Stimulated activated CD4-positive, alpha-beta T cell treated with anti-CD3 and anti-CD28 coated beads, Interleukin-12 subunit alpha, Interleukin-12 subunit beta, amount 100 ng/mL, for 48 hours (primary cell): ENCODE results near the gene PPP1R37.

Experiments used
- DNase-seq, 3 donors: peaks; one replicate each; pipeline ENCODE4 v3.0.0-alpha.2; 2020; ENCODE audit warnings: low read depth in 2 of 3, low spot score in 1 of 3

The PPP1R37 gene

DNA sequence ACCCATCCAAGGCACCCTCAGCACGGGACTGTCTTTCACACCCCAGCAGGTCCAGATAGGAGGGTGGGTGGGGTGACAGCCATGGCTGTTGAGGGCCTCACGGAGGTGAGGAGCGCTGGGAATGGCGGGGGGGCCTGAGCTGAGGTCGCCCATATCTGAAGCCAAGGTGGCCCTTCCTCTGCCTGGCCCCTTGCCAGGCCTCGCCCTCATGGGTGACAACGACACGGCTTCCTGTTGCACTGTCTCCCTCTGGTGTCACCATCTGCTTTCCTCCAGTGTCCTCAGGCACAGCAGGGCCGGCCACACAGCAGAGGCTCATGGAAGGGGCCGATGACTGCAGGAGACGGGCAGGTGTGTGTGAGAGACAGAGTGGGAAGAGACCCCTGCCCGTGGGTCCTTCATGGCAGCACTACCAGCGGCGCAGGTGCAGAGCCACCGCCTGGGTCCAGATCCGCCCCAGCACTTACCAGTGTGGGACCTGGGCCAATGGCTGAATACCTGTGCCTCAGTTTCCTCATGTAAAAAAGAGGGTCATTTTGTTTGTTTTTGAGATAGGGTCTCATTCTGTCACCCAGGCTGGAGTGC lies 75.9 kb downstream of the PPP1R37 start:
- DNase-seq = no peak

DNA sequence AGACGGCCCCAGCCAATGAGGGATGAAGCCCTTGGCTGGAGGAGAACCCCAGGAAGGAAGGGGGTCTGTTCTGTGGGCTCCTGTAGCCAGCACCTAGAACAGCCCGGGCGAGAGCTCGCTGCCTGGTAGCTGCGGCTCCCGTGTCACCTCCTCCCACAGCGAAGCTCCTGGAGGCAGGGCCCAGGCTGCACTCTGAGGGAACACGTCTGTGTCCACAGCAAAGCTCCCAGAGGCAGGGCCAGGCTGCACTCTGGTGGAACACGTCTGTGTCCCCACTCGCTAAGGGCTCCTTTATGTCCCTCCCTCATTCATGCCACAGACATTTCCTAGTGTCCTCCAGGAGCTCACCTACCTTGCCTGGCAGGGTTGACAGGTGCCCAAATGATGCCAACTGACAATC lies 76.6 kb downstream of the PPP1R37 start:
- DNase-seq = no peak

DNA sequence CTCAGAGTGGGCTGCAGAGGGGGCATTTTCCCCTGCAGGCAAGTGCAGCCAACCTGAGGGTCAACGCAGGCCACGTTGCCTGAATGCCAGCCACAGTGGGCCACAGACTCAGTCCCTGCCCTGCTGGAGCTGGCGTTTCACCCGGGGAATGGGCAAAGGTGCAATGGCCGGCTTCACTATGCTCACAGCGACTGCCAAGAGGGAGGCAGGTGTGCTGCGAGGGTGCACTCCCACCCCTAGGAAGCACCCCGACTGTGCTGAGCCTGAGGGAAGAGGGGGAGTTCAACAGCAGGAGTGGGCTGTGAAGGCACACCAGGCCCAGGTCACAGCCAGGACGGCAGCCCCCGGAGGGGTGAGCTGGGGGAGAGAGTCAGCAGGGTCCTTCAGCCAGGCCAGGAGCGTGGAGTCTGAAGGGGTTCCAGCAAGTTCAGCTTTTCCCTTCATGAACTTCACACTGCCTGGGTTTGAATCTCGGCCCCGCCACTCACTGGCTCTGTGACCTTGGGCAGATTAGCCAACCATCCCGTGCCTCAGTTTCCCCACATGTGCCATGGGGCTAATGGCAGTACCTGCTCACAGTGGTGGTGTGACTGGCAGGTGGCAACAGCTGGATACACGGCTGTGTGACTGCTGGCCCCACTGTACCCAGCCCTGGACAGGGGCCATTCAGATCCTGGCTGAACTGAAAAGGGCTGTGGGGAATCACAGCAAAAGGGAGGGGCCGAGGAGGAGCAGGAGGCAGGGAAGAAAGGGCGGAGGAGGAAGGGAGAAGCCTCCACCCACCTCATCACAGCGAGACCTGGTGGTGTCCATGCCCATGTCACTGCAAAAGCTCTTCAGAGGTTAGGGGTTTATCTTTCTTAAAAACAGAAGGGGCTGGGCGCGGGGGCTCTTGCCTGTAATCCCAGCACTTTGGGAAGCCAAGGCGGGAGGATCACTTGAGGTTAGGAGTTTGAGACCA lies 77.4 kb downstream of the PPP1R37 start:
- DNase-seq = no peak

DNA sequence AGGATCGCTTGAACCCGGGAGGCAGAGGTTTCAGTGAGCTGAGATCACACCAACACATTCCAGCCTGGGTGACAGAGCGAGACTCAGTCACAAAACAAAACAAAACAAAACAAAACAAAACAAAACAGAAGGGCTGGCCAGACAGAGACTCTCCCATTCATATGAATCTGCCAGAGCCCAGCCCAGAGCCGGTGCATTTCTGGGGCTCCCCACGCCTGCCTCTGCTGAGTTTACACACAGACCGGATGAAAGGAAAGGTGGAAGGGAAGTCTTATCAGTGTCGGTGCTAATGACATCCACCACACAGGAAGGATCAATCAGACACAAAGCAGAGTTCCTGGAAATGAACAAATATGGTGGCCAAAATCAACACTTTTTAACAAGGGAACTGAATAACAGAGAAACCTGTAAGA lies 78.2 kb downstream of the PPP1R37 start:
- DNase-seq = no peak

DNA sequence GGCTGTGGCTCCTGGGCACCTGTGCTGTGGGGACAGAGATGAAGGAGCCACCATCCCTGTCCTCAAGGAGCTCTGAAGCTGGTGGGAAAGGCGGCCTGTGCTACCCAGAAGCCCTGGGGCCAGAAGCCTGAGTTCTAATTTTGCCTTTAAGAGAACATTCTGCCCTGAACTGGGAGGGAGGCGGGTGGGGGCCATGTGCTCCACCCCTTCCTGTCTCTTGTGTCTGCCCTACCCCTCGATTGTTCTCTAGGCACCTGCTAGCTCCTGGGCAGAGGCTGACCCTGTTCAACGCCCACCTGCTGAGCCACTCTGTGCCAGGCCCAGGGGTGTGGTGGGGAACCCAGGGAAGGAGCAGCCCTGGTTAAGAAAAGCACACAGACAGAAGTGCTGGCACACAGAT lies 79.2 kb downstream of the PPP1R37 start:
- DNase-seq = no peak

DNA sequence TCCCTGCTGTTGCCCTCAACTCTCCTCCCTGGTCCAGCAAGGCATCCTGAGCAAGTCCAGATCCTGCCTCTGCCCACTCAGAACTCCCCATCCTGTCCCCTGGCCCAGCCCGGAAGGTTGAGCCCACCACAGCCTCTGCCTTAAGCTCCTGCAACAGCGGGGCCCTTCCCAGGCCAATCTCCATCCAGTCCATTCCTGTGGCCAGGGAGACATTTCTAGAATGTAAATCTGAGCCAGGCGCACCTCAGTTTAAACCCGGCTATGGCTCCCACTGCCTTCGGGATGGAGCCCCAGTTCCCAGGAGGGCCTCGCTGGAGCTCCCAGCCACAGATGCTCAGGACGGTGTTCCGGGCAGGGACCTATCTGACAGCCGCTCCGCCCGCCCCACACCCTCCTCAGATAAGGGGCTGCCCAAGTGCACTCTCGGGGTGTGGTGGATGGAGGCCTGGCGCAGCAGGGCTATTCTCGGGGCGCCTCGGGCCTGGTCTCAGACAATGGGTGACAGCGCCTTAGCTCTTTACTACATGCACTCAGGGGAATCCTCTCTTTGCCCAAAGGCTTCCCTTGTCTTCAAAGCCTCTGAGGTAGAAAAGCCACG lies 79.7 kb downstream of the PPP1R37 start:
- no peak for DNase-seq

DNA sequence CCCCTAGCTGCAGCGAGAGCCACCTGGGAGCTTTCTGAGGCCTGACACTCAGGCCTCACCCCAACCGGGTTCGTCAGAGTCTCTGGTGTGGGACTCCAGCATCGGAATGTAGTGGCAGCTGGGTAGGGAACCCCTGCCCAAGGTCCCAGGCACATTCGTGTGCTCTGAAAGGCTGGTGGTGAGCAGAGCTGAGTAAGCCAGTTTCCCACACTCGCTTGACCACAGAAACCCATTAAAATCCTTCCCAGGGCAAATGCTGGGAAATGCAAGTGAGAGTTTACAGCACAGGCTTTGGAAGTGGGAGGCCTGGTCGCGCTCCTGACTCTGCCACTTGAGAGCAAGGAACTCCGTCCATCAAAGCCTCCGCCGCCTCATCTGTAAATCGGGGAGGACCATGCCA lies 80.8 kb downstream of the PPP1R37 start:
- DNase-seq = no peak

DNA sequence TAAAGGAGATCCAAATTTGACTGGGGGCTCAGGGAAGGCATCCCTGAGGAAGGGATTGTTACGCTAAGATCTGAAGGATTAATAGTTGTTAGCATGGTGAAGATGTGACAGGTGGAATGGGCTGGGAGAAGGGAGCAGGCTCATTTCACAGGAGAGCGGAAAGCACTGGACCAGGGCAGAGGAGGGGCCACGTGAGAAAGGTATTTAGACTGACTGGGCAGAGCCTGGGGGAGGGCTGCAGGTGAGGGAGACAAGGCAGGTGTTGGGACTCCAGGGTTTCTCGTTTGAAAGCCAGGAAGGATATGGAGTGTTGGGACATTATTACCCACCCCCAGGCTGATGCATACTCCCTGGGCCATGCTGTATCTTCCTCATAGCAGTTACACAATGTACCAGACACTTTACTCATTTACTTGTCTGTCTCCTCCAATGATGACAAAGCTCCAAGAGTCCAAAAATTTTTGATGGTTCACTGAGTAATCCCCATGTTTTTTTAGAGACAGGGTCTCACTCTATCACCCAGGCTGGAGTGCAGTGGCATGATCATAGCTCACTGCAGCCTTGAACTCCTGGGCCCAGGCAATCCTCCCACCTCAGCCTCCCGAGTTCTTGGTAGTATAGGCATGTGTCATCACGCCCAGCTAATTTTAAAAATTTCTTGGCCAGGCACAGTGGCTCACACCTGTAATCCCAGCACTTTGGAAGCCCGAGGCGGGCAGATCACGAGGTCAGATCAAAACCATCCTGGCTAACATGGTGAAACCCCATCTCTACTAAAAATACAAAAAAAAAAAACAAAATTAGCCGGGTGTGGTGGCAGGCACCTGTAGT lies 82.8 kb downstream of the PPP1R37 start:
- no peak for DNase-seq

DNA sequence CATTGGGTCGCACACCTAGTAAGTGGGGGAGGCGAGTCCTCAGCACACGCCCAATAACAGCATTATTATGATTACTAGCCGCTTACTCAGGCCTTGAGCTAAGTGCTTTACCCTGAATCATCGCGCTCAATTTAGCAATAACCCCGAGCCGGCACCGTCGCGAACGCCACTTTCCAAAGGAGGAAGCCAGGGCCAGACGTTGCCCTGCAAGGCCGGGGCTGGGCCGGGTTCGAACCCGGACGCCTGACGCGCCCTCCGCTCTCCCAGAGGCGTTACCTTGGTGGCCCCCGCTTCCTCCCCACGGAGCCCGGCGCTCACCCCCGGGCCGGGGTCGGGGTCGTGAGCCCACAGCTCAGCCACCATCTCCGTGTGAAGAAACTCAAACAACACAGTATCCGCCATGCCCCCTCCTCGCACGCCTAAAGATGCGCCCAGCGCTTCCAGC lies 84.9 kb downstream of the PPP1R37 start, which contains the start of gene TRAPPC6A:
TSS of gene TRAPPC6A (minus strand) at position 421 of the 445 bp plus-strand sequence. CDS start at position 402, 19 bp downstream.
- DNase-seq = no peak

DNA sequence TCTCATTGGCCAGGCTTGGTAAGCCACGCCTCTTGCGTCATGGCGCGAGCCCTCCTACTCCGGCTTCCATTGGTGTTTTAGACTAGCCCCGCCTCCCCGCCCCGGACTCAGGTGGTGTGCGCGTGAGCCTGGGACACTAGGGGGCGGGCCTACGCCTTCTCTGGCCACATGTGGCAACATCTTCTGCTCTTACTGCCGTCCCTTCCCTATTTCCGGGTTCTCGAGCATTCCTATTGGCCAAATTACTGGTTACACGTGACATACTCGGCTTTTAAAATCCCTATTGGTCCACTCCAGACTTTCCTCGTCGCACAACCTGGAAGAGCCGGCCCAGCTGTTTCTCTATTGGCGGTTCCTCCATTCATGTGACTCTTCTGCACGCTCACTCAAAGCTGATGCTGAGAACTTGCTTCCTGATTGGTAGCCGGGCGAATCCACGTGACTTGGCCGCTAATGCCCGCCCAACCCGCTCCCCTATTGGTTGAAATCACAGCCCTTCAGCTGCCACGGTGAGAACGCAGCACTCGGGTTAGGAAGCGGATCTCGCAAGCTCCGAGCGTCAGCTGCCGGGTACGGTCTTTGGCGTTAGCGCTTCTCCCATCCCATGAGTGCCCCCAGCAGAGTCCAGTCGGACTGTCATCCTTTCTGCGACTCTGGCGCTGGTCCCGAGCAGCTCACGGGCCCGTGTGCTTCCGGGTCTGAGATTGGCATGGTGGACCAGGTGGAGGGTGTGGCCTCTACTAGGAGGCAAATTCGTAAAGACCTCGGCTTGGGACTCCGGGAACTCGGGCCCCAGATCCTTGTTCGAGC lies 85.5 kb downstream of the PPP1R37 start, which contains the start of gene BLOC1S3:
TSS of gene BLOC1S3 (plus strand) at position 523 of the 810 bp plus-strand sequence. CDS start 513 bp downstream, outside the sequence.
- peak; percentile 97 to 100 (median 100) for DNase-seq

DNA sequence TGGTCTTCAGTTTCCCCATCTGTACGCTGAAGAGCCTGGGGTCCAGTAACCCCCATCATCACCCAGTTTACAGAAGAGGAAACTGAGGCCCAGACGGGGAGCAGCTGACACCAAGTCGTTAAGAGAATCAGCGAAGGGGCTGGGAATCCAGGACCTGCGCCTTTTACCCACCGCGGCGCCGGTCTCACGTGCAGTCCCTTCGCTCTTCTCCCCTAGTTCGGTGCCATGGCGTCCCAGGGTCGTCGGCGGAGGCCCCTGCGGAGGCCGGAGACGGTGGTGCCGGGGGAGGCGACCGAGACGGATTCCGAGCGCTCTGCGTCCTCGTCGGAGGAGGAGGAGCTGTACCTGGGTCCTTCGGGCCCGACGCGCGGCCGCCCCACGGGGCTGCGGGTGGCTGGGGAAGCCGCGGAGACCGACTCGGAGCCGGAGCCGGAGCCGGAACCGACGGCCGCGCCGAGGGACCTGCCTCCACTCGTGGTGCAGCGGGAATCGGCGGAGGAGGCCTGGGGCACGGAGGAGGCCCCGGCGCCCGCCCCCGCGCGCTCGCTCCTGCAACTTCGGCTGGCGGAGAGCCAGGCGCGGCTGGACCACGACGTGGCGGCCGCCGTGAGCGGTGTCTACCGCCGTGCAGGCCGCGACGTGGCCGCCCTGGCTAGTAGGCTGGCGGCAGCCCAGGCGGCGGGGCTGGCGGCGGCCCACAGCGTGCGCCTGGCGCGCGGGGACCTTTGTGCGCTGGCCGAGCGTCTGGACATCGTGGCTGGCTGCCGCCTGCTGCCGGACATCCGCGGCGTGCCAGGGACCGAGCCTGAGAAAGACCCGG lies 86.3 kb downstream of the PPP1R37 start:
- DNase-seq = peak in 1 of 3 donors; percentile 33

DNA sequence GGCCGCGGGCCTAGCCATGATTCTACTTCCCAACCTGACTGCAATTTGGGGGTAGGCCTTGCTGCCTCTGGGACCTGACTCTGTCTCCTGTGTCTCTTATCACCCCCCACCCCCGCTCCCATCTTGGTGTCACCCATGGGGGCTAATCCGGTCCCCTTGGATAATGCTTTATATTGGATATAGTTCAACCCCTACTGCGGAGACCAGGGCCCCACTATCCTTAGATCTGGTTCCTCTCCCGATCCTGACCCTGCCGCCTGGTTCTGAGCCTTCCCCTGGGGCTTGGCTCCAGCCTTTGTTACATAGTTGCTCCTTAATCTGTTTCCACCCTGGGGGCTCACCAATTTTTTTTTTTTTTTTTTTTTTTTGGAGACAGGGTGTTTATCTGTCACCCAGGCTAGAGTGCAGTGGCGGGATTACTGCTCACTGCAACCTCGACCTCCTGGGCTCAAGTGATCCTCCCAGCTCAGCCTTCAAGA lies 87.0 kb downstream of the PPP1R37 start:
- DNase-seq = no peak

DNA sequence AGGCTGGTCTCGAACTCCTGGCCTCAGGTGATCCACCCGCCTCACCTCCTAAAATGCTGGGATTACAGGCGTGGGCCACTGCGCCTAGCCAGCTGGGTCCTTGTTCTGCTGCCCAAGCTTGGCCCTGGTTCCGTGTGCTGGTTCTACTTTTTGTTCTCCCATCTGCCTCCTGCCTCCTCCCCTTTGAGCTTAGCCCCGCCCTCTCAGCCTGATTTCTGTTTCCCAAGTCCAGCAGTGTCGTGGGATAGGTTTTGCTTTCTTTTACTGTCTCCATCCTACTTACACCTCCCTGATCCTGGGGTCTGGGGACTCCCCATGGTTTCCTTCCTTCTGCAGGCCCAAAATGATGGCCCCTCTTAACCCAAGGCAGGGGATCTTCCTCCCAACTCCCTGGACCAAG lies 88.0 kb downstream of the PPP1R37 start:
- DNase-seq = no peak

DNA sequence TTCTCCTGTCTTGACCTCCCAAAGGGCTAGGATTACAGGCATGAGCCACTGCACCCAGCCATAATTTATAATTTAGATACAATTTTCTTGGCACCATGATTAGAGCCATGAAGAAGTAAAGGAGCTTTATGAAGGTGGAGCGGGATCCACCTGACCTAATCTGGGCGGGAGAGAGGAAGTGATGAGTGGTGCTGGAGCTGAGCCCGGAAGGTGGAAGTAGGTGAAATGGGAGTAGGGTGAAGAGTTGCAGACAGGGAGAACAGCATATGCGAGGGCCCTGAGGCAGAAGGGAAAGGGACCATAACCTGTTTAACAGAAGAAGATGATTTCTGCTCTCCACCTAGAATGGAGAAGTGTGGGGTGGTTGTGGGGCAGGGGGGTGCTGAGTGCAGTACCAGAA lies 89.8 kb downstream of the PPP1R37 start:
- DNase-seq = no peak

DNA sequence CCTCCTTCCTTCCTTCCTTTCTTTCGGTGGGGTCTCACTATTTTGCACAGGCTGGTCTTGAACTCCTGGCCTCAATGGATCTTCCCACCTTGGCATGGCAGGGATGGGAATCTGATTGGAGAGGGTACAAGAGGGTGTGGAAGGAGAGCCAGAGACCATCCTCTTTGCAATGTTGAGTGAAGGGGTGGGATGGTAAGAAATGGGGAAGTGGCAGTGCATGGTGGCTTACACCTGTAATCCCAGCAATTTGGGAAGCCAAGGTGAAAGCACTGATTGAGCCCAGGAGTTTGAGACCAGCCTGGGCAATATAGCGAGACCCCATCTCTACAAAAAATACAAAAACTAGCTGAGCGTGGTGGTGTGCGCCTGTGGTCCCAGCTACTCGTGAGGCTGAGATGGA lies 91.1 kb downstream of the PPP1R37 start:
- DNase-seq = no peak

DNA sequence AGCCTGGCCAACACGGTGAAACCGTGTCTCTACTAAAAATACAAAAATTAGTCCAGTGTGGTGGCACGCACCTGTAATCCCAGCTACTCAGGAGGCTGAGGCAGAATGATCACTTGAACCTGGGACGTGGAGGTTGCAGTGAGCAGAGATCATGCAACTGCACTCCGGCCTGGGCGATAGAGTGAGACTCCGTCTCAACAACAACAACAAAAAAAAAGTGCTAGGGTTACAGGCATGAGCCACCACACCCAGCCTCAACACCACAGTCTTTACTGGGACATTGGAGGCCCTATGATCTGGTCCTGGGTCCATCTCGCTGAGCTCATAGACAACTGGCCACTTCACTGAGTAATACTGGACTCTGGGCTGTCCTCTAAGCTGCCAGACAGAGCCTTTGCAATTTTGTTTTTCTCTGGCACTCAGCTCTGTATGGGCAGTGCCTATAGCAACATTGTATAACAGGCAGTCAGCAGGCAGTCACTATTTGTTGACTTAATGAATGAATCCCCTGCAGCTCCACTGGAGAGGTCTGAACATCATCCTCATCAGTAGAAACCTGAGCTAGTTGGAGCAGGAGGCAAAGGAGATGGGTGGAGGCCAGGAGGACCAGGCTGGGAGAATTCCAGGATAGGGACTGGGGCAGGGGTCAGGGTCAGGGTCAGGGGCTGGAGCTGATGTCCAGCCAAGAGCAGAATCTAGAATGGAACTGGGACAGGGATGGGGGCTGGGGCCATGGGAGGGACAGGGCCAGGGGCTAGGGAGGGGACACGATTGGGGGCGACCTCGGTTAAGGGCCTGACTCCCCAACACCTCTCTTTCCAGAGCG lies 93.7 kb downstream of the PPP1R37 start:
- DNase-seq = no peak

DNA sequence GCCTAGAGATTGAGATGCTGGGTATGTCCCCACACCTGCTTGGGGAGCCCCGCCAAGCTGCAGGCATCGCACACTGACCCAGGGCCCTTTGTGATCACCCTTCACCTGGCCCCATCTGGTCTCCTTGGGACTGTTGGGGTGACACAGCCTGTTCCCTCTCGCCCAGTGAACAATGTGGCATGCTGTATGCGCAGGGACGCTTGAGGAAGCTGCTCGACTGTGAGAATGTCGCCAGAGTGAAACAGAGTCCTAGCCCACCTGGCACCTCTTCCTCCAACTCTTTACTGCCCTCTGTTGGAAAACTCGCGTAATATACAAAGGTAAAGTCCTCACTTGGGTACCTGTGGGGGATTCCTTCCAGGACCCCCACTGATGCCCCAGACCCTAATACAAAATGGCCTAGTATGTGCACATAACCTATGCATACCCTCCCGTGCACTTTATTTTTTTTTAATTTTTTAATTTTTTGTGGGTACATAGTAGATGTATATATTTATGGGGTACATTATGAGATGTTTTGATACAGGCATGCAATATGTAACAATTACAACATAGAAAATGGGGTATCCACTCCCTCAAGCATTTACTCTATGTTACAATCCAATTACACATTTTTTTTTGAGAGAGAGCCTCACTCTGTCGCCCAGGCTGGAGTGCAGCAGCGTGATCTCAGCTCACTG lies 94.6 kb downstream of the PPP1R37 start:
- no peak for DNase-seq

DNA sequence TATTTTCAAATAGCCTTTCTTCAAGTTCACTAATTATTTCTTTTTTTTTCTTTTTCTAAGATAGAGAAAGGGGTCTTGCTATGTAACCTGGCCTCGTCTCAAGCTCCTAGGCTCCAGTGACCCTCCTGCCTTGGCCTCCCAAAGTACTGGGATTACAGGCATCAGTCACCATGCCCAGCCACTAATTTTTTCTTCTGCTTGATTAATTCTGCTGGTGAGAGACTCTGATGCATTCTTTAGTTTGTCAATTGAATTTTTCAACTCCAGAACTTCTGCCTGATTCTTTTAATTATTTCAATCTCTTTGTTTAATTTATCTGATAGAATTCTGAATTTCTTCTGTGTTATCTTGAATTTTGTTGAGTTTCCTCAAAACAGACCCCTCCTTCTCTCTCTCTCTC lies 97.0 kb downstream of the PPP1R37 start:
- DNase-seq = no peak
